ENCODE results near the gene SIK2.

The SIK2 gene

DNA sequence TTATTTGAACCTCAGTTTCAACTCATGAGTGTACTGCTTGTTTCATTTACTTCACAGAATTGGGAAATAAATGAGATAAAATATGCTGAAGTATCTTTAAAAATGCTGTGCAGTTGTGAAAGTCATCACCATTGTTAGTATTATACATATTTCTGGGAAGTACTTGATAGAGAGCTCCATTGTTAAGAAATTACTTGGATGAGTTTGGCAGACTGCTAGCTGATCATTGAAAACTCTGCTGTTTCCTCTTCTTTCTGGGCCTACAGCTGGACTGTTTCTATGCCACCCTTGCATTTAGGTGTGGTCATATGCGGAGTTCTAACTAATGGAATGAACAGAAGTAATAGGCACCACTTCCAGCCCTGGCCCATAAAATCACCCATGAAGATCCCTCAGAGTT is 10.0 kb downstream of the SIK2 start:
- no peak for DNase-seq
- intact Hi-C loops (cut with DNase I), result no loop called here

DNA sequence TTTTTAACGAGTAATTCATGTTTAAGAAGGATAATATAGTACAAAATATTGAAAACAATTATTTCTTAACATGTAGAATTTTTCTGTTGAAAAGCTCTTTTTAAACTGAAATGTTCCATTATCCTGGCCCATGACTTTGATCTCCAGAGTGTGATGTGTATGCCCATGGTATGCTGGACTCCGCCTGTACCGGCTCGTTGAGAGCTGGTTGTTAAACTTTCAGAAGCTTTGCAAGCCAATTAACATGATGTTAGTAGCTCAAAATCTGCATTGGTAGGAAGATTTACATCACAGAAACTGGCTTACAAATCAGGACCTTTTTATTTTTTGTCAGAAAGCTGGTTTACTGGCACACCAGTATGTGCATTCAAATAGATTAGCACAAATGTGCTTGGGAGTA is 15.0 kb downstream of the SIK2 start:
- DNase-seq, result no peak
- intact Hi-C loops (cut with DNase I), result no loop called here

DNA sequence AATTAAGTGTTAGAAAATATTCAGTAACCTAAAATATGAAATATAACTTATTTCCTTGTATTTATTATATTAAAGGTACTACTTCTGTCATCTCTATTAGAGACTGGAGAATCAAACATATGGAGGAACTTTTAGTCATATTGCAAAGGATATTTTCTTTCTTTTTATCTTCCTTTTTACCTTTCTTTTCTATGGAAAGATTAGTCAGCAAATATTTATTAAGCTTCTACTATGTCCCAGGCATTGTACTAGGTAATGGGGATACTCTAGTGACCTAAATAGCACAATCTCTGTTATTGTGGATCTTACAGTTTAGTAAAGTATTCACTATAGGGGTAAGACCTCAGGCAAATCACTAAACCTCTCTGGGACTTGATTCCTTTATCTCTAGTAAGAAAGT is 18.3 kb downstream of the SIK2 start:
- no peak for DNase-seq
- intact Hi-C loops (cut with DNase I), result no loop called here

DNA sequence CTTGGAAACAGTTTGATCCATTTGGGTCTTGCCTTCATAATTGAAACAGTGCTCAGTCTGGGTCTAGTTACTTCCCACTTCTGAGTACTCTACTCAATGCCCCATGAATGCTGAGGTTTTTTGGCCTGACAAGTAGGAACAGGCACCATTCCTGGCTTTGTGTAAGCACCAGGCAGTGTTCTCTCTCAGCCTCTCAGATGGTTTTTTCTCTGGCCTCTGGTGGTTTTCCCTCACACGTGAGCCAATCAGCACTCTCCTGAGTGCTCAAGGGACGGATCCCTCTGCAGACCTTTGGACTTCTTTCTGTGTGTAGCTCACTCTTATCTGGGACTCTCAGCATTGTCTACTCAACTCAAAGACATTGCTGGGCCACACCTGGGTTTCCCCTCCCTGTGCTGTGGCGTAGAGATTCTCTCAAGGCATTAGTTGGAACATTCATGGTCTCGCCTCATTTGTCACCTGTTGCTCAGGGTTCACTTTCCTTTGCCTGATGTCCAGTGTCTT is 21.3 kb downstream of the SIK2 start:
- intact Hi-C loops (cut with DNase I), result no loop called here
- DNase-seq, result no peak

DNA sequence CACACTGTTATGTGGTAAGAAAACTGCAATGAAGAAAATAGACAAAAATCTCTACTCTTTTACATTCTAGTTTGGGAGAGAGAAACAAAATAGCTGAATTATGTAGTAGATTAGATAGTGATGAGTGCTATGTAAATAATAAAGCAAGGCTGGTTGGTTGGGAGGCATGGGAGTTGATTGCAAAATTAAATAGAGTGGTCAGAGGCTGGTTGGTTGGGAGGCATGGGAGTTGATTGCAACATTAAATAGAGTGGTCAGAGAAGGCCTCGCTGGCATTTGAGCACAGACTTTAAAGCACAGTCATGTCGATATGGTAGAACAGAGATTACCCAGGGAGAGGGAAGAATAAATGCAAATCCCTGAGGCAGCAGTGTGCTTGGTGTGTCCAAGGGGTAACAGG is 22.4 kb downstream of the SIK2 start:
- DNase-seq, result no peak
- intact Hi-C loops (cut with DNase I), result no loop called here

DNA sequence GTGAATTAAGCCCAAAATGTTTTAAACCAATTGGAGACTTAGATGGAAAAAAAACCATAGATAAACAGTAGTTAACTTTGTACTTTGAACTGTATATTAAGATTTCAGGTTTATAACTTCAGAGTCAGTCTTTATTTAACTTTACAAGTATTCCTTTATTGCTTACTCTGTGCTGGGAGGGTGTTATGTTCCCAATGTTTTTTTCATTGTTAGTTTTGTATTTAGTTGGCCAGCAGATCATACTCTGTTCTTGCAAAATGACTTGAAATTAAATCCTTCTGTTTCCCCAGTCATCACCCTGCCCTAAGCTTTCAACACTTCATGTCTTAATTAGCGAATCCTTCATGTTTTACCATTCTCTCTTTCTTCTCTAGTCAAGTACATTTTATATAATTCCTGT is 25.3 kb downstream of the SIK2 start:
- no peak for DNase-seq
- intact Hi-C loops (cut with DNase I), result no loop called here

DNA sequence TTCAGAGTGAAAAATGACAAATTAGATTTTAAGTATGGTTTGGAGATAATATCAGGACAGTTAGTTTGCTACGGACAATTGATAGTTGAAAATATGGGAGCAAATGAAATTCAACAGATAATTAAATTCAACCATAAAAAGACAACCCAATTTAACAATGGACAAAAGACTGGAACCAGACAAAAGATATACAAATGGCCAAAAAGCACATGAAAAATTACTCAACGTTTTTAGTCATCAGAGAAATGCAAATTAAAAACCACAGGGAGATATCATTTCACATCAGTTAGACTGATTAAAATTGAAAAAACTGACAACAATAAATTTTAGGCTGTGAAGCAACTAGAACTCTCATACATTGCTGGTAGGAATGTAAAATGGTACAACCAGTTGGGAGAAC is 27.2 kb downstream of the SIK2 start:
- intact Hi-C loops (cut with DNase I), result no loop called here
- no peak for DNase-seq

DNA sequence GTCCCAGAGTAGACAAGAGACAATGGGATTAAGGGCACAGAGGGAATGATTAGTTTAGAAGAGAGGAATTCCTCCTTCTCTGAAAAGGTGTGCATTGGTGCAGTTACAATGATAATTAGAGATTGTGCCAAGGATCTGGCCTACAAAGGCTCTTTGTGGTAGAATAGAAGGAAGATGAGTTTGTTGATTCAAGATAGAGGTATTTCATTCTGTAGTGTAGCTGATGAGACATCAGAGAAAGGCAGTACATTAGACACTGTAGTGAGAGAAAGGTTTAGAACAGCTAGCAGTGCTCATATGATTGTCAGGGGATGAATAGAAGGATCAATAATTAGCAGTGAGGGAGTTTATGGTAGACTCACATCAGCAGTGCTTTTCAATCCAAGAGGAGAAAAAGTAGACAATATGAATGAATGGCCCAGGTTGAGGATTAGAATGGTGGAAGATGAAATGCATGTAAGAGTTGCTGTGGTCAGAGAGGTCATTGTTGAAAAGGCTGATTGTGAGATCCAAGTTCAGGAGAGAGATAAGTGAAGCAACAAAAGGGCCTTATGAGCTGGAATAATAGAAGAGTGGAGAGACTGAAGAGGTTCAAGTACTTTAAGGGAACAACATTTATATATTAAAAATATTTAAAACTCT is 28.9 kb downstream of the SIK2 start:
- no peak for DNase-seq
- intact Hi-C loops (cut with DNase I), result loop anchor here (10.0 kb wide), 1 partner anchor 104 kb away; no protein-coding TSS in a partner anchor

DNA sequence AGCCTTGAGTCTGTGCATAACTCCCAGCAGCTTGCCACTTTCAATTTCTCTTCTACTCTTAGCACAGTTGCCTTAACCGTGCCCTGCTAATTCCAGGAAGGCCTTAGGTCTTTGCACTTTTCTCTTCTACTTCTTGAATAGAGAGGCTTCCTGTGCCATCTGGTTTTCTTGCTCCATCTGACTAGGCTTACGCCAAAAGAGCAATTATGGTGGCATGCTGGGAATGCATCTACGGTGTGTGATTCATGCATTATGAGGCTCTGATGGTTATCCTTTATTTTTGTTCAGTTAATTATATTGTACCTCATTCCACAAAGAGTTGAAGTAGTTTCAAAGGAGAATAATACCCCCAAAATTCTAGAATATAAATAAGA is 29.4 kb downstream of the SIK2 start:
- DNase-seq, result no peak
- intact Hi-C loops (cut with DNase I), result loop anchor here (10.0 kb wide), 1 partner anchor 103 kb away; no protein-coding TSS in a partner anchor

DNA sequence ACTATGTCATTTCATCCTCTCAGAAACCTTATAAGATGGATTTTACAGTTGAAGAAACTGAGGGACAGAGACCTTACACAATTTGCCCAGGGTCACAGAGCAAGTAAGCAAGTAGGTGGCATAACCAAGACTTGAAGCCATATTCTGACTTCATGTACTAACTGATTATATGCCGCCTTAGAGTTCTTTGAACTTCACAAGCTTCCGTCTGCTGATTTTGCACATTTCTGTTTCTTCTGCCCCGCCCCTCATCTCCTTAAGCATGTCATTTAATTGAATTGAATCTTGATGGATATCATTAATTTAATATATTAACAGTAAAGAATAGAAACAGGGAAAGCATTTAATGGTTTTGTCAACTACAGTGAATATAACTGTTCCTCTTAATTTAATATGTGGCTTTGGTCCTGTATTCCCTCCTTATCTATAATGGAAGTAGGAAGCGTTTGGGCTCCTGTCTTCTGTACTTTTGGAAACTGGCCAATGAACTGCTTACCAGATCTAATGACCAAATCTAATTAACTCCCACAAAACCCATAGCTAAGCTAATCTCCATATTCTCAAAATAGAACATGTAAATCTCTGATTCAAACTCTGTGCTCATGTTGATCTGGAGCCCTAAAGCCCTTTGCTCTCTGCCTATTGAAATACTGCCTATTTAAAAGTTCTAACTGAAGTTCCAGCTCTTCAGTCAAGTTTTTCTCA is 30.4 kb downstream of the SIK2 start:
- DNase-seq, result no peak

DNA sequence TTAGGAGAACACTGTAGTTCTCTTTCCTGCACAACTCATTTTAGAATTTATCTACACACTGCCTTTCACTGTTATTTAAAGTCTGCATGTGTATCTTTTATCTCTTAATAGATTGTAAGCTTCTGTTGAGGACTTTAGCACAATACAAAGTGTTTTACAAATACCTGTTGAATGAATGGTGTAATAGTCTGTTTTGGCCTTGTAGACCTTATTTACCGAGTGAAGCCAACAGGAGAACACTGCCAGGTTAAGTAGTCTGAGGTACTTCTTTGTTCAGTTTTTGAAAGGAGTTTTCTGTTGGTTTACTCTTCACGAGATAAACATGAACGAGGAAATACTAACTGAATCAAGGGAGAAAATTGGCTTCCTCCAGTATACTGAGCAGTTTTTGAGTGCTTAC is 31.0 kb downstream of the SIK2 start:
- intact Hi-C loops (cut with DNase I), result loop anchor here (10.0 kb wide), 1 partner anchor 102 kb away; no protein-coding TSS in a partner anchor
- DNase-seq, result no peak

More for the DNA sequence above, 30.4 kb downstream of the SIK2 start:
- intact Hi-C loops (cut with DNase I), result loop anchor here (10.0 kb wide), 1 partner anchor 102 kb away; no protein-coding TSS in a partner anchor

DNA sequence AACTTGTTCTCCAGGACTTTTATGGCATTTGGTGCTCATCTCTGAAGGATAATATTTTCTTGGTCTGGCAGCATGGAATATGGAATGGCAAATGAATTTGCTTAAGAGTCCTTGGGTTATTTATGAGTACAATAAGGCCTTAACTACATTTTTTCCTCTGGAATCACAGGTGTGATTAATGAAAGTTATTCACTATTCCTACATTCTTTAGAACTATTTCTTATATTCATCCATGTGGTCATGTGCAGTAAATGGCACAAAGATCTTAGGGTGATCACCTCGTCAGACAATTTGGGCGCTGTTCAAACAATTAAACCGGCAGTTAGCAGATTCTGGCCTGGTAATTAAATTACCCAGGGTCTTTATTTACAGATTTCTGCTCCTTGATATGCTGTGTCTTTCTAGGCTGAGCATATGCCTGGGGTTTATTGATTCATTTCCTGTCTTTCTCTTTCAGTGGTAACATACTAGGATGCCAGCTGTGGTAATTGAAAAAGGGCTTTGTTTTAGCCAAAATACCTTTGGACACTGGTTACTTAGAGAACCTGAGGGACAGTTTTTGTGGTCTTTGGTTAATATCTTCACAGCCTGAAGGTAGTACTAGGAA is 31.6 kb downstream of the SIK2 start:
- DNase-seq, result no peak
- intact Hi-C loops (cut with DNase I), result loop anchor here (10.0 kb wide), 1 partner anchor 101 kb away; no protein-coding TSS in a partner anchor

DNA sequence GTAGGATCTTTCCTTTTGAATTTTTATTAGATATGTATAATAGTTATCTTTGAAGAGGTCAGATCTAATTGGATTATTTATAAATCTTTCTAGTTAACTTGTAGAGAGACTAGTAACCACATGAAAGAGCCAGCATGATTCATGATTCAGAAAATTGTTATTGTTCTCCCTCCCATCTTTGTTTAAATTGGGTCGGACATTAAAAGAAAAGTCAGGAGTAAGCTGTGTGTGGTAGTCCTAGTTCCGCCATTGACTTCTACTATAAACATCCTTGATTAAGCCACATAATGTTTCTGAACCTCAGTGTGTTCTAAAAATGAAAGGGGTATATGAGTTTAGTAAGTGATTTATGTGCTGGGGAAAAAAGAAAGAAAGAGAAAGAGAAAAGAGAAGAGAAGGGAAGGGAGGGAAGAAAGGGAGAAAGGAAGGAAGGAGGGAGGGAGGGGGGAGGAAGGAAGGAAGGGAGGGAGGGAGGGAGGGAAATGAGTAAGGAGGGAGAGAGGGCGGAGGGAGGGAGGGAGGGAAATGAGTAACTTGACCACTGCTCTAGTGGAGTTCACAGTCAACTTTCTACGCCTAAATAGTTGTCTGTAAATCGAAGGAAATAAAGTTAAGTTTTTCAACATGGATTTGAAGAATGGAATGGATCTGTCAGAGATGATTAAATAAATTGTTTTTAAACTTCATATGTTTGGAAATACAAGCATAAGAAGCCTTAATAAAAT is 32.9 kb downstream of the SIK2 start:
- no peak for DNase-seq
- intact Hi-C loops (cut with DNase I), result loop anchor here (10.0 kb wide), 1 partner anchor 100 kb away; no protein-coding TSS in a partner anchor

DNA sequence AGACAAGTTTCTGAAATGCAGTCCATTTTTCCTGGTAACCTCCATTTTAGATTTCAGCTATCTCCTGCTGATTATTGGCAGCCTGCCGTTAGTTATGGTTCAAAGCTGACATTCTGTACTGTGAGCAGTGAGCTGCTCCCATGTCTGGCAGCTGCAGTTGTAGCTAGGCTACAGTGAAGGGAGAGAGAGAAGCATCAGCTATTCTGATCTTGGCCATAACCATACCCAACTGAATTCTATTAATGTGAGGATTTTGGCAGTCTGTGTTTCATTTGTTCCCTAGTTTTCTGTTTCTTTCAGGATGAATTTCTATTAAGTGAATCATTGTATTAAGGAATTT is 33.4 kb downstream of the SIK2 start:
- intact Hi-C loops (cut with DNase I), result loop anchor here (10.0 kb wide), 1 partner anchor 99 kb away; no protein-coding TSS in a partner anchor
- peak in 9 of 10 donors; percentile 14 to 87 (median 48) for DNase-seq

DNA sequence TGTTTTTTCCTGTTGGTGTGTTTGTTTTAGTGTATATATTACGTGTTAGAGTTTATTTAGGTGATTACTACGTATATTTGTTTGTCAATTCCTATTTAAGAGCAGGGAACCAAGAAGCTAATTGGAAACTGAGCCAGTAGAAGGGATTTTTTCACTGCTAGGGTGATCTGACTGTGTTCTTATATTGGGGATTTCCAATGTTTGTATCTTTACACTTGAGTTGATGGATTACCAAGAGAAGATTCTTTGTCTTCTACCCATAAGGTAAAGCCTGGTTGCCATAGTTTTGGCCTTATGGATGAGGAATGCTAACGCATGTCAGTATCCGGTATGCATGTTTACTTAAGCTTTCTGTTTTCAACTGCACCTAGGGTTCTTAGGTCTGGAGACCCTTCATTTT is 35.6 kb downstream of the SIK2 start:
- DNase-seq, result no peak
- intact Hi-C loops (cut with DNase I), result loop anchor here (10.0 kb wide), 1 partner anchor 97 kb away; no protein-coding TSS in a partner anchor

DNA sequence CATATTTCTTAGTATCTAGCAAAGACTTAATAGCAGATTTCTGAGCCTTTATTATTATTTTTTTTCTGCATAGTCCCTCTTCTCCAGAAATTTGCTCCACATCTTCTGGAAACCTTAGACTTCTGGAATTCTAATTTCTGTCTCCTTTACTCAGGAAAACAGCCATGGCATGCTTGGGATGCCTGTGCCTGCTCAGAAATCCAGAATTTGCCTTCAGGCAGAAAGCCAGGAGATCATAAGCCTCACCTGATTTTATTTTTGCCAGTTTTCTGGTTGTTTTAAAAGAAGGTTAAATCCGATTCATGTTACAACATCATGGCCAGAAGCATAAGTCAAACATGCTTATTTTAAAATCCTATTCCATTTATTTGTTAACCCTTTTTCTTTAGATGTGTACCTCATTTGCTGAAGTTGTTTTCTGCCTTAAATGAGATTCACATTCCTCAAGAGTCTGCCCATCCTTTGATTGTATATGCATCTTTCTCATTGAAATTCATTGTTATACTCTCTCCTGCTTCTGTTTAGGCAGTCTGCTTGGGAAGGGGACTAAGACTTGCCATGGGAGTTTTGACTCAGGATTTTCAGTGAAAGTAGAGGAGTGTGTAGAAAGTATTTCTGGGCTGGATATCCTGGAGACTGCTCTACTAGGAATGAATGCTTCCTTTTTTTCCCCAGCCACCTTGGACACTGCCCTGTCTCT is 37.1 kb downstream of the SIK2 start:
- intact Hi-C loops (cut with DNase I), result loop anchor here (10.0 kb wide), 1 partner anchor 95 kb away; no protein-coding TSS in a partner anchor
- DNase-seq, result no peak

DNA sequence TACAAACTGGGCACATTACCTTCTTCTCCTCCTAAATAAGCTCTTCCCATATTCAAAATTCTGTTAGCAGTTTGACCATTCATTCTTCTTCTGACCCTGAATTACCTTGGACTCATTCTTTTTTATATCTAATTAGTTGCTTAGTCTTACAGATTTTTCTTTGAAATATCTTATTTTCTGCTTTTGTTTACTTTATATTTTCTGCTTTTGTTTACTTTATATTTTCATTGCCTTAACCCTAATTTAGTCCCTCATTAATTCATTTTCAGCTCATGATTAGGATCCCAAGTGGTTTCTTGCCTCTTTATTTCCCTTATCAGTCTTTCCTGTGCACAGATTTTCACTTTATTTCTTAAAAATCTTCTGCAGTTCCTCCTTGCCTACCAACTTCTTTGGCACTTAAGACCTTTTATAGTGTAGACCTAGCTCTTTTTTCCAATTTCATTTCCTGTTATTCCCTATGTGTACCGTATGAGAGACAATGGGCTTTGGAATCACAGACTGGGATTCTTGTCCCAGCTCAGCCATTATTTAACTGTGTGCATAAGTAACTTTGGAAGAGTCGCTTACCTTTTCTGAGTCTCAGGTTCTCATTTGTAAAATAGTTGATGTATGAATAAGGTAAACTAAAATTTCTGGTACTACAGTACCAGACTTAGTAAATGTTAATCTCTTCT is 39.2 kb downstream of the SIK2 start:
- intact Hi-C loops (cut with DNase I), result no loop called here
- DNase-seq, result no peak

DNA sequence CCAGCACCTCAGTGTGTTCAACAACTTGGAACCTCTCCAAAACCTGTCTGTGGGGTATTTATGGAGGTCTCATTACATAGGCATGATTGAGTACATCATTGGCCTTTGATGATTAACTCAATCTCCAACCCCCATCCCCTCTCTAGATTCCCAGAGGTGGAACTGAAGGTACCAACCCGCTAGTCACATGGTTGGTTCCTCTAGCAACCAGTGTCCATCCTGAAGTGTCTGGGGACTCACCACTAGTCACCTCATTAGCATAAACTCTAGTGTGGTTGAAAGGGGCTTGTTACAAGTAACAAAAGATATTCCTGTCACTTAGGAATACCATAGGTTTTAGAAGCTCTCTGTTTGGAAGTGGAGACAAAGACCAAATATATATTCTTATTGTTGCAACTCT is 40.3 kb downstream of the SIK2 start:
- intact Hi-C loops (cut with DNase I), result no loop called here
- DNase-seq, result no peak

DNA sequence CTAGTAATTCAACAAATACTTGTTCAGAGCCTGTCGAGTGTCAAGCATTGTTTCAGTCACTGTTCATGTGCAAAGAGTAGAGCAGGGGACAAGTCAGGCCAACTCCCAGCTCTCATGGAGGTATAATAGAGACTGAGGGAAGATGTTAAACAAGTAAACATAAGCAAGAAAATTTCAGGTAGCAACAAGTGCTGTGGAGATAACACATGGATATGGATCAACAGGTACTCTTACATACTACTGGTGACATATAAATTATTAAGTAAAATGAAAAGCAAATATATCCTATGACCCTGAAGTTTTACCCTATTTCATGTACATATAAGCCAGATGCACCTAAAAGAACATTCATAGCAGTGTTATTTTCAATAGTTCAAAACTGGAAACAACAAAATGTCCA is 42.7 kb downstream of the SIK2 start:
- no peak for DNase-seq
- intact Hi-C loops (cut with DNase I), result no loop called here

Data from posterior cingulate gyrus (tissue), 11 donors.